Ramos (cell line): ENCODE measurements around the gene TNXB.

Source experiments
- in situ Hi-C: fragments of 300-500 bp; cut with MboI; formaldehyde crosslinking; loops from one replicate; pipeline ENCODE4 v1.14.3; 2022; ENCODE audit warnings: low sequenced_read_pairs; ENCODE audit not compliant: unreplicated experiment

TNXB gene, protein sequence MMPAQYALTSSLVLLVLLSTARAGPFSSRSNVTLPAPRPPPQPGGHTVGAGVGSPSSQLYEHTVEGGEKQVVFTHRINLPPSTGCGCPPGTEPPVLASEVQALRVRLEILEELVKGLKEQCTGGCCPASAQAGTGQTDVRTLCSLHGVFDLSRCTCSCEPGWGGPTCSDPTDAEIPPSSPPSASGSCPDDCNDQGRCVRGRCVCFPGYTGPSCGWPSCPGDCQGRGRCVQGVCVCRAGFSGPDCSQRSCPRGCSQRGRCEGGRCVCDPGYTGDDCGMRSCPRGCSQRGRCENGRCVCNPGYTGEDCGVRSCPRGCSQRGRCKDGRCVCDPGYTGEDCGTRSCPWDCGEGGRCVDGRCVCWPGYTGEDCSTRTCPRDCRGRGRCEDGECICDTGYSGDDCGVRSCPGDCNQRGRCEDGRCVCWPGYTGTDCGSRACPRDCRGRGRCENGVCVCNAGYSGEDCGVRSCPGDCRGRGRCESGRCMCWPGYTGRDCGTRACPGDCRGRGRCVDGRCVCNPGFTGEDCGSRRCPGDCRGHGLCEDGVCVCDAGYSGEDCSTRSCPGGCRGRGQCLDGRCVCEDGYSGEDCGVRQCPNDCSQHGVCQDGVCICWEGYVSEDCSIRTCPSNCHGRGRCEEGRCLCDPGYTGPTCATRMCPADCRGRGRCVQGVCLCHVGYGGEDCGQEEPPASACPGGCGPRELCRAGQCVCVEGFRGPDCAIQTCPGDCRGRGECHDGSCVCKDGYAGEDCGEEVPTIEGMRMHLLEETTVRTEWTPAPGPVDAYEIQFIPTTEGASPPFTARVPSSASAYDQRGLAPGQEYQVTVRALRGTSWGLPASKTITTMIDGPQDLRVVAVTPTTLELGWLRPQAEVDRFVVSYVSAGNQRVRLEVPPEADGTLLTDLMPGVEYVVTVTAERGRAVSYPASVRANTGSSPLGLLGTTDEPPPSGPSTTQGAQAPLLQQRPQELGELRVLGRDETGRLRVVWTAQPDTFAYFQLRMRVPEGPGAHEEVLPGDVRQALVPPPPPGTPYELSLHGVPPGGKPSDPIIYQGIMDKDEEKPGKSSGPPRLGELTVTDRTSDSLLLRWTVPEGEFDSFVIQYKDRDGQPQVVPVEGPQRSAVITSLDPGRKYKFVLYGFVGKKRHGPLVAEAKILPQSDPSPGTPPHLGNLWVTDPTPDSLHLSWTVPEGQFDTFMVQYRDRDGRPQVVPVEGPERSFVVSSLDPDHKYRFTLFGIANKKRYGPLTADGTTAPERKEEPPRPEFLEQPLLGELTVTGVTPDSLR (N-terminal part only)

DNA sequence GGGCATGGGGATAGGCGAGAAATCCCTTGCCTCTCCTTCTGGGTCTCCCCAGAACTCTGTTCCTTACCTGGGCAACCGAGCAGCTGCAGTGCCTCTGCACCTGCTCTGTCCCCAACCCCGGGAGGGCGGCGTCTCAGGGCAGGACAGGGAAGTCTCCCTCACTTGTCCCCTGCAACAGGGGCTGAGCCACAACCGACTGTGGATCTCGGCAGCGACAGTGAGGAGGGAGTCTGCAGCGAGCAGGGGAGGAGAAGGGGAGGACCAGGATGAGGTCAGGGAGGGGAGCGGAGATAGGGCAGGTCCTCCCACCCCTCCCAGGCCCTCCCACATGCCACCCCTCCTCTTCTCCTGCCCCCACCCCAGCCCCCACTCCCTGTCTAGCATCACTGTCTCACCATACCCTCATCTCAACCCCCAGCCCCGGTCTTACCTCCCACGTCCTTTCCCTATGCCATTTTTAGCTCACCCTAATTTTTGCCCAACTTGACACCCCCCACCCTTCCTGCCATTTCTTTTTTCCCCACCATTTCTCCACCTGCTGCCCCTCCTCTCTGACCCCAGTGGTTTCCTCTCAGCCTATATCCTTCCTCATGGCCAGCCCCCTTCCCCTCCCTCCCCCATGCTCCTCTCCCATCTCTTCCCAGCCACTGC lies at the start of gene TNXB:
Gene TNXB (minus strand): TSS at position 225 of the 651 bp plus-strand sequence. CDS start 11,140 bp downstream, outside the sequence.
- in situ Hi-C loops: no loop called here

DNA sequence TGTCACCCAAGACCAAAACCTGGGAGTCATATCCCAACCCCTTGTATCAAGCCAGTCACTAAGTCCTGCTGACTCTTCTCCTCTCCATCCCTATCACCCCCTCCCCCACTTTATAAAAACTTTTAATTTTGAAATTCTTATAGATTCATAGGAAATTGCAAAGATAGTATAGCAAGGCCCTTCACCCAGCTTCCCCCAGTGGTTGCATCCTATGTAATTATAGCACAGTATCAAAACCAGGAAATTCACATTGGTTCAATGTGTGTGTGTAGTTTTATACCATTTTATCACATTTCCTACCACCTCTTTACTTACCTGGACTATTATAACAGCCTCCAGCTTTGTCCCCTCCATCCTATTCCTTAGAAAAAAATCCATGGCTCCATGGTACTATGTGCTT lies 48.9 kb upstream of the TNXB start:
- in situ Hi-C loops: no loop called here

DNA sequence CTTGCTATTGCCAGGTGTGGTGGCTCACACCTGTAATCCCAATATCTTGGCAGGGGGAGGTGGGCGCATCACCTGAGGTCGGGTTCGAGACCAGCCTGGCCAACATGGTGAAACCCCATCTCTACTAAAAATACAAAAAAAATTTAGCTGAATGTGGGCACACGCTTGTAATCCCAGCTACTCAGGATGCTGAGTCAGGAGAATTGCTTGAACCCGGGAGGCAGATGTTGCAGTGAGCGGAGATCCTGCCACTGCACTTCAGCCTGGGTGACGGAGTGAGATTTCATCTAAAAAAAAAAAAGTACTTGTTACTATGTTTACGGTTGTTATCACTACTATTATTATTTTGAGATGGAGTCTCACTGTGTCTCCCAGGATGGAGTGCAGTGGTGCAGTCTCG lies 47.8 kb upstream of the TNXB start:
- in situ Hi-C loops: no loop called here

DNA sequence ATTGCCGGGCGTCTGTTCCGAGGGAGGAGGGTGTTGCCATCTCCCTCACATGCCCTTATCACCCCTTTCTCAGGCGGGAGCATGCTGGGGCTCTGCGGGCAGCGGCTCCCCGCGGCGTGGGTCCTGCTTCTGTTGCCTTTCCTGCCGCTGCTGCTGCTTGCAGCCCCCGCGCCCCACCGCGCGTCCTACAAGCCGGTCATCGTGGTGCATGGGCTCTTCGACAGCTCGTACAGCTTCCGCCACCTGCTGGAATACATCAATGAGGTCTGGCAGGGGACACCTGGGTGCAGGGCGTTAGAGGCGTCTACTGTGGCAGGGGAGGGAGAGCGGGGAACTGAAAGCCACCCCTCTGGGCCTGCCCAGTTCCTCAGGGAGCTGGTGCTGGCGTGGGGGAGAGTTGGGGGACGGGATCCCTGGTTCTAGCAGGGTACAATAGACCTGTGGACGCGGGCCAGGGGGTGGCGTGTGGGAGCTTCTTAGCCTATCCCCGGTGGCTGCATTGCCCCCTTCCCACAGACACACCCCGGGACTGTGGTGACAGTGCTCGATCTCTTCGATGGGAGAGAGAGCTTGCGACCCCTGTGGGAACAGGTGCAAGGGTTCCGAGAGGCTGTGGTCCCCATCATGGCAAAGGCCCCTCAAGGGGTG lies 45.5 kb upstream of the TNXB start:
- in situ Hi-C loops: no loop called here

DNA sequence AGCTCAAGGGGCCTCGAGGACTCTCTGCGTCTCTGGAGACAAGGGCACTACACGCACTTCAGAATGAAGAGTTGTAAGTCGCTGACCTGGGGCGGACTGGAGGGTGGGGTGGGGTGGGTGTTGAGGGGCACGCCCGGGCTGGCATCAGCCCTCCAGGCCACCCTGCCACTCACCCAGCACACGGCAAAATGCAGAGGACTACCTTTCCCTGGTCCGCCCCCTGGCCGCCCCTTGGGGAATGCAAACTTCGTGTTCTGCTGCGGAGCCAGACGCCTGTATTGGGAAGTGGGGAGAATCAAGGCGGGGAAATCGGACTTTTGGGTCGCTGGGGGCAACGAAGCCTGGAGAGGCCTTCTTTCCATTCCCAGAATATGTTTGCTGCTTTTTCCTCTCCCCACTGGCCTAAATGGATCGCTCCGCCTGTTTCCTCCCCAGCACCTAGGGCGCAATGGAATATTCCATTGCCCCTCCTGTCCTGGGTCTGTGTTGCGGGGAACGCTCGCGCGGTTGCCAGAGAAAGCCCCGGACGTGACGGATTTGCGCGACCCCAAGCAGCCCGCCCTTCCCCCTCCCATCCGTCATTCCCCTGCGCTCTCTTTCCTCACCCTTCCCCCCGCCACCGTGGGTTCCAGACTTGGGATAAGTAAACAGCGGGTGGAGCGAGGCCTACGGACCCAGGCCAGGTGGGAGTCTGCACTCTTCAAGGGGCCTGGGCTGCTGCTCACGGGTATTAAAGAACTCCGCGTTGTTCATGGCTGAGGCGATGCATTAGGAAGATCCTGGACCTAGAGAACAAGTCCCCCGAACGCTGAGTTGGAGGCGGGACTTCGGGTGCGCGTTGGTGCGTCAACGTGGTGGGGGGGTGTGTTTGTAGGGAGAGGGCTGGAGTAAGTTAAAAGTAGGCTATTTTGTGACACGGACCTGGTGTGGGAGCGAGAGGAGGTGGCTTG lies 44.7 kb upstream of the TNXB start, which contains the start of gene PPT2:
Gene PPT2 (plus strand): TSS at position 578 of the 950 bp plus-strand sequence. CDS start 454 bp downstream, outside the sequence.
- in situ Hi-C loops: no loop called here

DNA sequence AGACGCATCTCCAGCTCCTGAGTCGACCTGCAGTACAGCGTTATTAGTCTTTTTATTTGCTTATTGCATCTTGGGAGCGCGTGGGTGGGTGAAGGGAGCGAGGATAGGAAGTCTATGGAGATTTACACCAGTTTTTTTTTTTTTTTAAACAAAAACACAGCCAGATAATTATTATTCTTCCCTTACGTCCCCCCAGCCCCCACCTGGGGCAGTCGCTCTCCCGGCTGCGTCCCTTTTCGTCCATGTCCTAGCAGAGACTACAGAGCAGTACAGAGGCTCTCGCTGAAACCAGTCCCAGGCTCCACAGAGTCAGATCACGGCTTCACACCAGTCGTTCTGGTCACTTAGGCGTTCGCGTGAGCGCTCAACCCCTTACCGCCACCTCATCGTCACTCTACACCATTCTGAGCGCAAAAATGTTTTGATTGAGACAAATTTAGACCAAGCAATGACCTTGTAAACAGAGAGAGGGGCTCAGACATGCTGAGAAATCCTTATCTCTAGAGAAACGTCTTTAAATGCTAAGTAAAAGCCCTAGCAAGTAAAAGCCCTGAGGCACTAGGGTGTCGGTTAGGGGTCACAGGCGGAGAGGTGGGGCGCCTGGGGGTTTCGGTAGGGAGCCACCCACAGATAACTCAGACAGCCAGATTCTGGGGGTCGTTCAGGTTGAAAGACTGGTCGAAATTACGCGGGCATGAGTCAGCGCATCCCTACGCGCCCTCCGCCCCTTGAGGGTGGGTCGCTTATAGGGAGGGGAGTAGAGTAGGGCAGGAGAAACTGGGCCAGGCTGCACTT lies 43.8 kb upstream of the TNXB start:
- in situ Hi-C loops: no loop called here

DNA sequence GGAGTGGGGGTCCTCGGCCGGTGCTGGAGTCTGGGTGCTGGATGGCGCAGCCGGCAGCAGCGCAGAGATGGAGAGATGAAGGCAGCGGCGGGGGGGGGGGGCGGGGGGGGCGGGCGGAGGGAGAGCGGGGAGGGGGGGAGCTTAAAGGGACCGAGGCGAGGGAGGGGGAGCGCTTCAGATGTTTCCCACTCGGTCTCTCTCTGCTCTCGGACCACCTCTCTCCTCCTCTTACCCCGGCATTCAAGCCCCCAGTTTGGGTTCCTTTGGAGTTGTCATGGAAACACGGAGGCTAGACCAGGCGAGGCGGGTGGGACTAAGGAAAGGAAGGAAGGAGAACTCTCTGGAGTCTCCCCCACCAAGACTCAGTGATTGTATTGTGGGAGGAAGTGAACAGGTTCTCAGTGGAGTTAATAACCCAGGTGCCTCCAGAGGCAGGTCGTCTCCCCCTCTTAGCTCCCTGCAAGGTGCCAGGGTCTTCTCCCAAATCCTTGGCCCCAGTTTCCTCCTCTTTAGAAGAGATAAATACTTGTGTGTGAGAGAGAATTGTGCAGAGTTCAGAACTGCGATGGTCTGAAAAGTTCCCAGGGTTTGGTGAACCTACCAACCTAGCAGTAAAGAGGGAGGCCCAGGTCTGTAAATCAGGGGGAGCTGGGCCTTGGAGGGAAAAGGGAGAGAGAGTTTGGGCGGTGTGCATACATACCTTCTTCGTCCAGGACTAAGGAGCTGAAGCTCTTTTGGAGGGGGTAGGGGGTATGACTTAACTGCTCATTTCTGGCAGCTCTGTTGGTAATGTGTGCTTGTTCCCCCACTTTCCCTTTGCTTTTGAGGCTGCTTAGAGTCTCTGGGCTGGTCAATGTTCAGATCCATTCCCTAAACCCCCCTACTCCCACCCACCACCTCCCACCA lies 43.0 kb upstream of the TNXB start, which contains the start of gene PRRT1:
Gene PRRT1 (minus strand): TSS at position 77 of the 906 bp plus-strand sequence. CDS start 112 bp downstream, outside the sequence.
- in situ Hi-C loops: no loop called here

DNA sequence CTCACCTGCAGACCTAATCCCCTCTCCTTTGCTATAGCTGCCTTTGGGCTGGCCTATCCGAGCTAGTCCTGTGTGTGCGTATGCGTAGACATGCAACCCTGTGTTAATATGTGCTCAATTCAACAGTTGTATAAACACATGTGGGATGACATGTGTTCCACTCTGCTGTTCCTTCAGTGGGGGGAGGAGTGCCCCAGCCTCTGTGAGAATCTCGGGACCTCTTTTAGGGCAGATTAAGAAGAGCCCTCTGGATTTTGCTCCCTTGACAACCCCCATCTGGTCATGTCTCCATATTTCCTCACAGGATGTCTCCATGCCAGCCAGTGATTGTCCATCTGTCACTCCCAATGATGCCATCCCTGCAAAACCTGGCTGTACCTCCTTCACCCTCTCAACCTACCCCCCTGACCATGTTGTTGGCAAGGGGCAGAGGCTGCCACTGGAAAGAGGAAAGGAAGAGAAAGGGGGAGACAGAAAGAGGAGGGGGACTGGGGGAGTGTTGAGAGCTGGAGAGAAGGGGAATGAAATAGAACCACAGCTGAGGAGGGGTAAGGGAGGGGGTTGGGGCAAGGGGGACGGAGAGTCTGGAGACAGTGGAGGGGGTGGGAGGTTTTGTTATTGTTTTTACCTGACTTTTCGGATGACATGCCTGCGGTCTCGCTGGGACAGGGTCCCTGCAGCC lies 42.2 kb upstream of the TNXB start:
- in situ Hi-C loops: no loop called here

DNA sequence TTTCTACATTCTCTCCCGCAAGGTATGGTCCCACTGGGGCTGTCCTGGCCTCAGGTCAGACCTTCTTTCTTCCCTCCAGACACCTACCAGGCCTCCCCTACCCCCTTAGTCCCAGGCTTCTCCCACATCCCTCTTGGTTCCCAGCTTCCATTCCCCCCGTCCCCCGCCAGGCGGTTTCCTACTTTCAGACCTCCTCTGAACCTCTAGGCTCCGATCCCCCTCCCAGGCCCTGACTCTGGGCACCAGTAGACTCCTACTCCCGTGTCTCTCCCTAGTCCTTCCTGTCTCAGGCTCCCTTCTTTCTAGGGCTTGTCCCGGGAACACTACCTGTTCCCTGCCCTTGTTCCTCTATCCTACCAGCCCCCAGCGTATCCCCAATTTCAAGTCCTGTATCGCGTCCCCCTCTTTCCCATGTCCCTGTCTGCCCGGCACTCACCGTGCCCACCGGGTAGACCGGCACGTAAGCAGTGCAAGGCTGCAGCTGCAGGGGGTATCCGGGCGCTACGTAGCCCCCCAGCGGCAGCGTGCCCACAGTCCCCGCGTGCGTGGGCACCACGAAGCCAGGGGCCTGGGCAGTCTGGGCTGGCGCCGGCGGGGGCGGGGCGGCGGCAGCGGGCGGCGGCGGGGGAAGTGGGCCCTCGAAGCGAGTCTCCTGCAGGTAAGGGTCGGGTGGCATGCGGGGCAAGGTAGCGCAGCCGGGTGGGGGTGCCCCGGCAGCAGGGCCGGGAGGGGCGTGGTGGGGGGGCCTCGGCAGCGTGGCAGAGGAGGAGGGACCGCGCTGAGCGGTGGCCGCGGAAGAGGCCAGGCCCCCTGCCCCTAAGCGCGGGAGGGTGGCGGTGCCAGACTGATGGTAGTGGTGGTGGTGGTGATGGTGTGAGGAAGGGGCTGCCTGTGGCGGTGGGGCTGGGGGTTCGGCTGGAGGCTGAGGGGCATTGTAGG lies 41.1 kb upstream of the TNXB start:
- in situ Hi-C loops: no loop called here

DNA sequence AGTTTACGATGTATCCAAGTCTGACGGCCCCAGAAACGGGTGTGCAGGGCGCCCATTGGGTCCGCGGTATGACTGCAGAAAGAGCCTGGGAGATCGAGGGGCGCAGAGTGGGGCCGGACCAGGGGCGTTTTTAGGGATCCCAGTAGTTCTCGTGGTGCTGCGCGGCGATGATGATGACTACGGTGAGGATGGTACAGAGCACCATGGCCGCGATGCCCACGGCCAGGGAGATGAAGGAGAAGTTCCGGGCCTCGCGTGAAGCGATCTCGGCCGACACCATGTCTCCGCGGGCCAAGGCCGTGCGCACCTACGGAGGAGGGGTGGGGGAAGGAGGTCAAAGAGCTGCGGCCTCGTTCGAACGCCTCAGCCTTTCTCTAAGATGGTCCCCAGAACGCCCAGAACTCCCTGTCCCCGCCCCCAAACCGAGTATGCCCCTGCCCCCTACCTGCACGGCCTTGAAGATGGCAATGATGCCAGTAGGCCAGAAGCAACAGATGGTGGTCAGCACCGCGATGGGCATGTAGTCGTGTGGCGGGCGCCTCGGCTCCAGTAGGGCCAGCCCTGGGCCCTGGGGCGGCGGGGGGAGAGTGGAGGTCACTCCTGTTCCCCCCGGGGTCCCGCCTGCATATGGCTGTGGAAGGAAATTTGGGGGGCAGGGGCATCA lies 40.1 kb upstream of the TNXB start:
- in situ Hi-C loops: no loop called here

DNA sequence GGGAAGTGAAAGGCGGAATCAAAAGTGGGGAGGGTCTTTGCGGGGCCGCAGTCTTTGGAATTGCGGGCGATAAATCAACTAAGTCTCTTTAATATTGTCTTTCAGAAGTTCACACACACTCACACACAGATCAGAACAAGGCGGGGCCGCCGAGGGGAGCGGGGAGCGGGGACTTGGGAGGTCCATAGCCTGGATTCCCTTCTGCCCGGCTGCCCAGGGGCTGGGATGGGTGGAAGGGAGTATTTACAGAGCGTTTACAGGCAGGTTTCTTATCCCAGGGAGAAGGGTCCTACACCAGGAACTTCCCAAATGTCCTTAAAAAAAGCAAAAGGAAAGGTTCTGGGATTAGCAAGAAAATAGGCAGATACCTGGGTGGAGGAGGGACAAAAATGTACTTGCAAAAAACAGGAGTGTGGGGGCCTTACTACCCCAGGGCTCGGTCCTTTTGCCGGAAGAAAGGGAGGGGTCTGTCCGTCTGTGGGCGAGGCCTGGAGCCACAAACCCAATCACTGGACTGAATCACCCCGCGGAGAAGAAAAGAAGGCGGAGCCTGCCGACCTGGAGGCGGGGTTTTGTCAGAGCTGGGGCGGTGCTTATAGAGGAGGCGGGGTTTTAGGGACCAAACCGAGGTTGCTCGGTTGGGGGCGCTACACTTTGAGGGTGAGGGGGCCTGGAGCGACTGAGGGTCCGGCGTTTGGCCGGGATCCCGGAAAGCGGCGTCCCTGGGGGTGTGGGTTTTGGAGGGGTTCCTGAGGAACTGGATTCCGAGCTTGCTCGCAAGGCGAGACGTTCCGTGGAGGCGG lies 39.4 kb upstream of the TNXB start:
- in situ Hi-C loops: no loop called here

DNA sequence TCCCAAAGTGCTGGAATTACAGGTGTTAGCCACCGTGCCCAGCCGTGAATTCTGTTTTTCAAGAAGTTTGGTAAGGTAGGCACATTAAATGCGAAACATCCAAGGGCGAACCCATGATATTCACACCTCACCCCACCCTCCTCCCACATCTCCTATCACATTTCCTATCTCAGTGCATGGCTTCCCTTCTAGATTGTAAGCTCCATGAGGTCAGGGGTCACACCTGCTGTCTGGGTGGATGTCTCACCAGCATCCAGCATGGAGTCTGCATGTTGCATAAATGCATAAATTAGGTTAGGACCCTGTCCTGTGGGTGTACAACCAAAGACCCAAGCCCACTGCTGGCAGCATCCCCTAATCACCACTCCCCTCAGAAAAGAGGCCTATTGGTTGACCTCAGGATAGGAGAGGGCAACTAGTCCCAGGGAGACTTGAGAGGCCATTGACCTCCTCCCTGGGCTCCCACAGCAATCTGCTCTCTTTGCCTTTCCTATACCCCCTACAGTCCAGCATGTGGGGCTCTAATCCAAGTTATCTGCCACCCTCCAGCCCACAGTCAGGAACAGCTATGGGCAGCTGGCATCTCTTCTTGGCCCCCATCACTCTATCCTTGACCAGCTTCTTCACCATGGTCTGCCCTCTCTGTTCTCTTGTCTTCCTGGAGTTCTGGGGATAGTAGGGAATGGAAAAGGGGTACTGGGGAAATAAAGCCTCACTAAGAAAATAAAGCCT lies 38.4 kb upstream of the TNXB start:
- in situ Hi-C loops: no loop called here

DNA sequence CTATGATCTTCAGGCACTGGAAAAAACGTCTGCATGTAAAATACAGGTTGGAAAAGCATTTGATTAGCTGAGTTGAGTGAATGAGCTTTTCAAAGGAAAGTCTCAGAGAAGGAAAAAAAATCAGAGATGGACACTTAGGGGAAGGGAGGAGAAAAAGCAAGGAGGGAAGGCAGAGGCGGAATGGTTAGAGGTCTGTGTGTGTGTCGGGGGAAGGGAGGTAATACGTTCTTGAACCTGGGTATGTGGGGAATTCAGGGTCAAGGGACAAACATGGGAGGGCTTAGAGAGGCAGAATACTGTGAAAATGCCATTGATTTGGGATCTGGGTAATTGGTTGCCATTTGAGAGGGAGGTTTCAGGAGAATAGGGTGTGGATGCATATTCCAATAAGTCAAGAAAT lies 37.5 kb upstream of the TNXB start:
- in situ Hi-C loops: no loop called here
